Naive thymus-derived CD4-positive, alpha-beta T cell (primary cell): ENCODE results near the gene CNTN2. TPM values are rescaled to one million over a fixed set of nuclear protein-coding genes. Genes with fewer than 3 reads are reported as not detected.
A peak's percentile ranks its signal among the peaks of the same experiment; 100 is the strongest.

Experiments used
- ATAC-seq: fragments of 150-1000 bp; cut with Tn5 transposase; 2 replicates; pipeline ENCODE4 v1.10.0; 2021; ENCODE audit warnings: mild to moderate bottlenecking, moderate library complexity
- CTCF ChIA-PET: fragments of 350-600 bp; sonication (Branson Sonifier 250); formaldehyde crosslinking; loops from one replicate; lab custom pipeline; 2021; ENCODE audit warnings: antibody characterized with exemption; lab: Charles Lee
- POLR2A ChIA-PET: fragments of 350-600 bp; sonication (Branson Sonifier 250); formaldehyde crosslinking; loops from one replicate; lab custom pipeline; 2021; ENCODE audit warnings: antibody characterized with exemption, inconsistent platforms; lab: Charles Lee
- DNase-seq, 9 donors: peaks; one replicate each; pipeline versions ENCODE4 v3.0.0 to v3.0.0-alpha.2; 2020 to 2022; ENCODE audit warnings: mixed read lengths in 1 of 9
- H3K27ac ChIP-seq: one replicate; pipeline ENCODE4 v1.7.0; 2013; ENCODE audit warnings: mild to moderate bottlenecking, low read depth, low read length, moderate library complexity
- H3K27me3 ChIP-seq, 2 donors: one replicate each; pipeline ENCODE4 v1.7.0; 2013; ENCODE audit warnings: low read length in 2 of 2, mild to moderate bottlenecking in 2 of 2, moderate library complexity in 2 of 2; ENCODE audit not compliant: control insufficient read depth in 2 of 2, insufficient read depth in 2 of 2
- H3K36me3 ChIP-seq, 3 experiments: 1 replicate in 2 of 3; 2 replicates in 1 of 3; pipeline ENCODE4 v1.7.0; 2013; ENCODE audit warnings: low read length in 3 of 3, mild to moderate bottlenecking in 3 of 3, moderate library complexity in 1 of 3; ENCODE audit not compliant: insufficient read depth in 3 of 3, control insufficient read depth in 2 of 3
- H3K4me1 ChIP-seq, 2 donors: one replicate each; pipeline ENCODE4 v1.7.0; 2013; ENCODE audit warnings: low read length in 2 of 2, mild to moderate bottlenecking in 2 of 2, moderate library complexity in 1 of 2; ENCODE audit not compliant: control insufficient read depth in 2 of 2, insufficient read depth in 2 of 2
- H3K4me3 ChIP-seq: 2 replicates; pipeline ENCODE4 v1.7.0; 2013; ENCODE audit warnings: mild to moderate bottlenecking, low read length
- H3K9me3 ChIP-seq, 3 experiments: 1 replicate in 2 of 3; 2 replicates in 1 of 3; pipeline ENCODE4 v1.7.0; 2013; ENCODE audit warnings: low read length in 3 of 3; ENCODE audit not compliant: control insufficient read depth in 2 of 3
- H3K27ac Mint-ChIP-seq, 9 donors: one replicate each; pipeline ENCODE4 v1.8.0; 2020 to 2022; ENCODE audit warnings: mixed read lengths in 9 of 9, mild to moderate bottlenecking in 8 of 9, moderate library complexity in 5 of 9, inconsistent platforms in 2 of 9
- H3K27me3 Mint-ChIP-seq, 5 donors: one replicate each; pipeline ENCODE4 v1.8.0; 2021 to 2022; ENCODE audit warnings: mixed read lengths in 5 of 5, mild to moderate bottlenecking in 1 of 5
- H3K36me3 Mint-ChIP-seq, 5 donors: one replicate each; pipeline ENCODE4 v1.8.0; 2020 to 2022; ENCODE audit warnings: mixed read lengths in 5 of 5, mild to moderate bottlenecking in 3 of 5, inconsistent platforms in 1 of 5
- H3K4me1 Mint-ChIP-seq, 7 donors: one replicate each; pipeline ENCODE4 v1.8.0; 2020 to 2022; ENCODE audit warnings: mixed read lengths in 7 of 7, mild to moderate bottlenecking in 3 of 7, inconsistent platforms in 1 of 7
- H3K4me3 Mint-ChIP-seq, 10 donors: one replicate each; pipeline ENCODE4 v1.8.0; 2020 to 2022; ENCODE audit warnings: mild to moderate bottlenecking in 10 of 10, mixed read lengths in 10 of 10, moderate library complexity in 6 of 10, inconsistent platforms in 2 of 10
- H3K9me3 Mint-ChIP-seq, 11 donors: one replicate each; pipeline ENCODE4 v1.8.0; 2020 to 2022; ENCODE audit warnings: mixed read lengths in 11 of 11, mild to moderate bottlenecking in 4 of 11, inconsistent platforms in 1 of 11, moderate library complexity in 1 of 11
- intact Hi-C, 2 donors: fragments of 100-400 bp; cut with micrococcal nuclease; formaldehyde crosslinking; loops; one replicate each; pipeline ENCODE4 v1.15.1; 2023
- polyA plus RNA-seq, 2 donors: library from polyadenylated mRNA; unstranded; fragments of 300-500 nt; fragmentation: Illumina TruSeq; gene quantifications; one replicate each; pipeline ENCODE4 v1.2.3, GENCODE V29; 2021
- total RNA-seq, 6 experiments: library from RNA in 5 of 6; stranded (reverse) in 5 of 6; gene quantifications; 1 replicate in 5 of 6; 2 replicates in 1 of 6; pipeline ENCODE4 v1.2.3 and lab custom pipeline; 2021 to 2026

The CNTN2 gene
- total and polyA plus RNA-seq, 7 experiments from 2014 or later = not detected

- DNase-seq = no peak
- peaks cover 2 to 15% (median 9%) of the 10 kb centered on the region in 7 donors for H3K4me1 Mint-ChIP-seq
These were observed 59.4 kb downstream of the CNTN2 start for GRCh38 chr1:205102404-205102803.

GRCh38 chr1:205107327-205107726, 64.3 kb downstream of the CNTN2 start:
- Mint-ChIP-seq H3K36me3 (peaks cover 25 to 59% (median 38%) of the 10 kb centered on the region in 5 donors), H3K27me3 (no peaks in the 10 kb centered on the region), H3K27ac (peak overlapping the region in 1 of 9 donors; percentile 40), H3K4me1 (peaks cover 2 to 32% (median 25%) of the 10 kb centered on the region in 7 donors), H3K4me3 (no peak overlapping the region), H3K9me3 (no peaks in the 10 kb centered on the region)
- ATAC-seq (no peak), DNase-seq (no peak)
- Histone ChIP-seq H3K4me1 (no peaks in the 10 kb centered on the region), H3K36me3 (peaks cover 15 to 70% (median 16%) of the 10 kb centered on the region in 3 experiments), H3K27ac (no peak overlapping the region), H3K27me3 (no peaks in the 10 kb centered on the region), H3K9me3 (no peaks in the 10 kb centered on the region), H3K4me3 (no peak overlapping the region)
- POLR2A ChIA-PET = no interaction called here
- CTCF ChIA-PET = no interaction called here
- intact Hi-C loops = loop anchor here in 1 of 2 donors (5.0 kb wide), 1 partner anchor 35 kb away; no protein-coding TSS in a partner anchor

More at GRCh38 chr1:205102404-205102803, 59.4 kb downstream of the CNTN2 start:
- Mint-ChIP-seq H3K4me3 (no peak overlapping the region), H3K27me3 (no peaks in the 10 kb centered on the region), H3K9me3 (no peaks in the 10 kb centered on the region), H3K27ac (no peak overlapping the region), H3K36me3 (peaks cover 23 to 68% (median 46%) of the 10 kb centered on the region in 5 donors)
- H3K27ac ChIP-seq = no peak overlapping the region
- POLR2A ChIA-PET = interaction anchor here (0.9 kb wide), 1 partner anchor 18 kb away, joined by 3 read pairs; no protein-coding TSS in a partner anchor
- intact Hi-C loops = no loop called here
- no peaks in the 10 kb centered on the region for H3K9me3 ChIP-seq
- H3K36me3 ChIP-seq = peaks cover 43 to 91% (median 48%) of the 10 kb centered on the region in 3 experiments
- CTCF ChIA-PET = no interaction called here
- ATAC-seq = no peak
- H3K4me3 ChIP-seq = no peak overlapping the region
- no peaks in the 10 kb centered on the region for H3K27me3 ChIP-seq
- no peaks in the 10 kb centered on the region for H3K4me1 ChIP-seq

- CTCF ChIA-PET = no interaction called here
- intact Hi-C loops = loop anchor here in 1 of 2 donors (5.0 kb wide), 1 partner anchor 34 kb away; no protein-coding TSS in a partner anchor
- no peaks in the 10 kb centered on the region for H3K27me3 Mint-ChIP-seq
- Histone ChIP-seq H3K4me1 (no peaks in the 10 kb centered on the region), H3K27ac (no peak overlapping the region), H3K4me3 (no peak overlapping the region), H3K36me3 (peaks cover 12 to 65% (median 15%) of the 10 kb centered on the region in 3 experiments), H3K27me3 (no peaks in the 10 kb centered on the region), H3K9me3 (no peaks in the 10 kb centered on the region)
- peak overlapping the region in 1 of 9 donors; percentile 78 for H3K27ac Mint-ChIP-seq
- DNase-seq (no peak), ATAC-seq (no peak)
- H3K36me3 Mint-ChIP-seq = peaks cover 26 to 57% (median 37%) of the 10 kb centered on the region in 5 donors
- no peak overlapping the region for H3K4me3 Mint-ChIP-seq
- H3K9me3 Mint-ChIP-seq = no peaks in the 10 kb centered on the region
- peaks cover 2 to 35% (median 25%) of the 10 kb centered on the region in 7 donors for H3K4me1 Mint-ChIP-seq
- POLR2A ChIA-PET = interaction anchor here (1.8 kb wide), 1 partner anchor 13 kb away, joined by 9 read pairs; the partner anchor contains the start of gene RBBP5
These were observed 65.5 kb downstream of the CNTN2 start for GRCh38 chr1:205108464-205108863.

GRCh38 chr1:205109269-205109668, 66.3 kb downstream of the CNTN2 start:
- ChIA-PET POLR2A (interaction anchor here (0.7 to 1.8 kb wide), 2 partner anchors 12 to 114 kb away, joined by 4 to 9 read pairs; partner anchors contain the start of gene RBBP5), CTCF (no interaction called here)
- DNase-seq (no peak), ATAC-seq (no peak)
- intact Hi-C loops = loop anchor here in 1 of 2 donors (5.0 kb wide), 1 partner anchor 33 kb away; no protein-coding TSS in a partner anchor
- Histone ChIP-seq H3K4me3 (no peak overlapping the region), H3K27ac (no peak overlapping the region), H3K36me3 (peaks cover 10 to 64% (median 18%) of the 10 kb centered on the region in 3 experiments), H3K27me3 (no peaks in the 10 kb centered on the region), H3K4me1 (no peaks in the 10 kb centered on the region), H3K9me3 (no peaks in the 10 kb centered on the region)
- H3K36me3 Mint-ChIP-seq = peaks cover 19 to 51% (median 32%) of the 10 kb centered on the region in 5 donors
- no peaks in the 10 kb centered on the region for H3K9me3 Mint-ChIP-seq
- peak overlapping the region in 1 of 9 donors; percentile 72 for H3K27ac Mint-ChIP-seq
- H3K4me3 Mint-ChIP-seq = no peak overlapping the region
- peaks cover 2 to 35% (median 25%) of the 10 kb centered on the region in 7 donors for H3K4me1 Mint-ChIP-seq
- no peaks in the 10 kb centered on the region for H3K27me3 Mint-ChIP-seq

- Mint-ChIP-seq H3K27ac (no peak overlapping the region), H3K9me3 (no peaks in the 10 kb centered on the region), H3K4me1 (peaks cover 2 to 35% (median 25%) of the 10 kb centered on the region in 7 donors), H3K4me3 (no peak overlapping the region), H3K27me3 (no peaks in the 10 kb centered on the region), H3K36me3 (peaks cover 19 to 48% (median 30%) of the 10 kb centered on the region in 5 donors)
- Histone ChIP-seq H3K27me3 (no peaks in the 10 kb centered on the region), H3K4me3 (no peak overlapping the region), H3K4me1 (no peaks in the 10 kb centered on the region), H3K36me3 (peaks cover 10 to 64% (median 18%) of the 10 kb centered on the region in 3 experiments), H3K9me3 (no peaks in the 10 kb centered on the region), H3K27ac (no peak overlapping the region)
- intact Hi-C loops = loop anchor here in 1 of 2 donors (5.0 kb wide), 1 partner anchor 33 kb away; no protein-coding TSS in a partner anchor
- DNase-seq (no peak), ATAC-seq (no peak)
- CTCF ChIA-PET = no interaction called here
- POLR2A ChIA-PET = interaction anchor here (0.7 to 1.8 kb wide), 3 partner anchors 12 to 162 kb away, joined by 3 to 9 read pairs (median 4); partner anchors contain the start of gene RBBP5
These were observed 66.7 kb downstream of the CNTN2 start for GRCh38 chr1:205109711-205110110.

GRCh38 chr1:205111354-205111753, 68.3 kb downstream of the CNTN2 start:
- peaks cover 10 to 37% (median 20%) of the 10 kb centered on the region in 5 donors for H3K36me3 Mint-ChIP-seq
- no peak overlapping the region for H3K27ac Mint-ChIP-seq
- Histone ChIP-seq H3K27ac (no peak overlapping the region), H3K4me1 (no peaks in the 10 kb centered on the region), H3K9me3 (no peaks in the 10 kb centered on the region), H3K27me3 (no peaks in the 10 kb centered on the region), H3K36me3 (peaks cover 6 to 62% (median 7%) of the 10 kb centered on the region in 3 experiments), H3K4me3 (no peak overlapping the region)
- ChIA-PET POLR2A (no interaction called here), CTCF (interaction anchor here (1.0 kb wide), 1 partner anchor 10 kb away, joined by 3 read pairs; the partner anchor contains the start of gene RBBP5)
- H3K27me3 Mint-ChIP-seq = no peaks in the 10 kb centered on the region
- H3K4me3 Mint-ChIP-seq = no peak overlapping the region
- intact Hi-C loops = no loop called here
- no peaks in the 10 kb centered on the region for H3K9me3 Mint-ChIP-seq
- ATAC-seq (no peak), DNase-seq (no peak)
- H3K4me1 Mint-ChIP-seq = peaks cover 2 to 39% (median 36%) of the 10 kb centered on the region in 7 donors
